Renal pelvis (tissue), 4 donors: ENCODE measurements around the gene PHTF2. TPM values are rescaled to one million over a fixed set of nuclear protein-coding genes. Genes with fewer than 3 reads are reported as not detected.

Experiments used
- DNase-seq: peaks from one replicate; pipeline ENCODE4 v3.0.0-alpha.2; 2013
- polyA plus RNA-seq, 3 donors: library from polyadenylated mRNA; unstranded; fragments of 120-200 nt; gene quantifications; one replicate each; pipeline ENCODE4 v1.2.1, GENCODE V29; 2013; ENCODE audit not compliant: insufficient read length in 3 of 3

Gene PHTF2
- polyA plus RNA-seq, 3 donors: 21.9 to 29.4 (median 27.6) TPM

- DNase-seq: no peak
These were observed 11.8 kb upstream of the PHTF2 start for GRCh38 chr7:77786741-77787140.

GRCh38 chr7:77788327-77788902, 10.2 kb upstream of the PHTF2 start:
- no peak for DNase-seq

GRCh38 chr7:77791336-77791735, 7.2 kb upstream of the PHTF2 start:
- DNase-seq: no peak

DNA sequence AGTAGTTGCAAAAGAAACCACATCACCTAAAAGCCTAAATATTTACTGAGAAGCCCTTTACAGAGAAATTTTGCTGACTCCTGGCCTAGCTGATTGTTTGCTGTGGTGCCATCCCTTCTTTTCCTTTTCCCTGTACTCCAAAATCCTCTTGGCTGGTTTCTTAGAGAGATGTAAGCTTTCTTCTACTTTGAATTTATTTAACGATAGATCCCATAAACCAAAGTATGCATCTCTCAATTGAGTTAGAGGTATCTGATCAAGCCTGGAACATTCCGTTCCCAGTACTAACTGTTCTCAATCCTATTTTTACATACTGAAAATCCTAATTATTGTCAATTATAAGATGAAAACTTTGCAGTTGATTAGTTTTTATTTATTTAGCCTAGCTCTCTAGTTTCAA, 6.6 kb upstream of the PHTF2 start:
- DNase-seq: no peak

- no peak for DNase-seq
These were observed 4.6 kb upstream of the PHTF2 start for GRCh38 chr7:77794000-77794399.

GRCh38 chr7:77796109-77796508, 2.5 kb upstream of the PHTF2 start:
- no peak for DNase-seq

- no peak for DNase-seq
These were observed 1.6 kb upstream of the PHTF2 start for GRCh38 chr7:77796960-77797359.

DNA sequence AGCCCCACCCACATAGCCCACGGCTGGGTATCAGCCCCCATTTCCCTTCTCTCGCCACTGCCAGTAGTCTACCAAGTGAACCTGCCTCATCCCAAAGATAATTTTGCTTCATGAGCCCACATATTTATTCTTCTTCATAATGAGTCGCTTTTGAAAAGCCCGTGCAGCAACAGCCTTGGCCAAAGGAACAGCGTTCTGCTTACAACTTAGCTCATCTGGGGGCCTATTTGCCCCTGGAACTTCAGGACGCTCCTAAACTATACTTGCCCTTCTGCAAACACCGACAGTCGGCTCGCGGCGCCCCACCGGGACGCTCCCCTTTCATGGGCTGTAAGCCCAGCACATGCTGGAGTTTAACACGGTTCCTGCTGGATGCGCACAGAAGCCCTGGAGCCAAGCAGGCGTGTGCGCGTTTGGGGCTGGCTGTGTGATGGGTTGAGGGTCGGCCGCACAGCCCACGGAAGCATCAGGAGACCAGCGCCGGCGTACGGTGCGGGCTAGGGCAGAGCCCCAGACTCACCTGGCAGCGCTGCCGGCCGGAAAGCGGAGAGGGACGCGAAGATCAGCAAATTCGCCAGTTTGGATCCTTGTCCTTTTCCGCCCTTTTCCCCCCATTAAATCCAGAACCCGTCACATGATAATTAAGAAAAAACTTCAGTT, 709 bp upstream of the PHTF2 start:
- no peak for DNase-seq

GRCh38 chr7:77799078-77799964, 748 bp downstream of the PHTF2 start:
- peak; percentile 49 for DNase-seq

- no peak for DNase-seq
These were observed 1.6 kb downstream of the PHTF2 start for GRCh38 chr7:77800158-77800557.

GRCh38 chr7:77800730-77801129, 2.2 kb downstream of the PHTF2 start:
- DNase-seq: no peak

- DNase-seq: no peak
These were observed 4.2 kb downstream of the PHTF2 start for GRCh38 chr7:77802557-77803405.

DNA sequence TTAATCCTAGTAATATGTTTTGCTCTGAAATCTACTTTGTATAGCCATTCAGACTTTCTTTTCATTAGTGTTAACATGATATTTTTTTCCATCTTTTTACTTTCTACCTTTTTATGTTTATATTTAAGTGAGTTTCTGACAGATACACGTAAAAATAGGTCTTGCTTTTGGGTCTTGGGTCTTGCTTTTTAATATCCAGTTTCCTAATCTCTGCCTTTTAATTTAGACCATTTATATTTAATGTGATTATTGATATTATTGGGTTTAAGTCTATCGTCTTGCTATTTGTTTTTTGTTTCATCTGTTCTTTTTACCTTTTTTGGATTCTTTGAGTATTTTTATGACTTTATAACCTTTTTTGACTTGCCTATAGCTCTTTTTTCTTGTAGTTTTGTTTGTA, 7.9 kb downstream of the PHTF2 start:
- DNase-seq: no peak

DNA sequence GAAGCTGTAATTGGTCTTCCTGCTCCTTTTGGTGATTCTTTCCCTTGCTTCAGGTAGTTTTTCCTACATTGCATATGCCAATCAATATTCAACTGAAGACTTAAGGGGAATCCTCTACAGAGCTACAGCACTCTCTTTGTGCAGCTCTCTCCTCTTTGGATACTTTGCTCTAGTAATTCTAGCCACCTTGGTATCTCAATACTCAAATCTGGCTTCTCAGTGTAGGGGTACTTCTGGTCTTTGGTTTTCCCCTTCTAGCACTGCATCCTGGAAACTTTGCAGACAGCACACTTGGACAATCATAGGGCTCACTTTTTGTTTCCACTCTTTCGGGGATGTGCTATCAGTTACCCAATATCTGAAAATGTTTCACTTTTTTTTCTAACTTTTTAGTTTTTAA, 9.9 kb downstream of the PHTF2 start:
- DNase-seq: no peak

- DNase-seq: no peak
These were observed 13.1 kb downstream of the PHTF2 start for GRCh38 chr7:77811516-77812289.

DNA sequence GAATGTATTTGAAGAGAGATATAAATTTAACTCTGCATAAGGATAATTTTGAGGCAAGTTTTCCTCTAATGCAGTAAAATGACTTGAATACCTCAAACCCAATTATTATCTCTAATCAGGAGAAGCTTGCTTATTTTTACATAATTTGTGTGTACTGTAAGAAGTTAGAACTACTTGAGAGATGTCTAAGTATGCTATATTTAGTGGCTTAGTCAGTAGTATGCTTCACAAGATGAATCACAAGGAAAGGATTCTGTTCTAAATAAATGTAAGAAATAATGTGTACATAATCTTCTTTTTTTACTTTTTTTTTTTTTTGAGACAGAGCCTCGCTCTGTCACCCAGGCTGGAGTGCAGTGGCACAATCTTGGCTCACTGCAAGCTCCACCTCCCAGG, 13.7 kb downstream of the PHTF2 start:
- DNase-seq: no peak

DNA sequence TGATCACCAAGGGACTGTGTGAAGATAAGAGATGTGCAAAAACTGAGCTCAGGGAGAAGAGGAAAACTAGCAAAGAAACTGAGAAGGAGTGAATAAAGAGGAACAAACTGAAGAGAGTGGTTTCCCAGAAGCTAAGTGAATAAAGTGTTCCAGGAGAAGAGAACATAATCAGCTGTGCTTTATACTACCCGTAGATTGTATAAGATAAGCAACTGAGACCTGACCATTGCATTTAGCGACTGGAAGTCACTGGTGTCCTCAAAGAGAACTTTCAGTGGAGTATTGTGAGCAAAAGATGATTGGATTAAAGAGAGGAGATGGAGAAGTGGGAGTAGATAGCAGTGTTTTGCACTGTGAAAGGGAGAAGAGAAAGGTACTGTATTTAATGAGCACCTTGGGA, 14.6 kb downstream of the PHTF2 start:
- DNase-seq: no peak

GRCh38 chr7:77819021-77819420, 20.4 kb downstream of the PHTF2 start:
- no peak for DNase-seq

DNA sequence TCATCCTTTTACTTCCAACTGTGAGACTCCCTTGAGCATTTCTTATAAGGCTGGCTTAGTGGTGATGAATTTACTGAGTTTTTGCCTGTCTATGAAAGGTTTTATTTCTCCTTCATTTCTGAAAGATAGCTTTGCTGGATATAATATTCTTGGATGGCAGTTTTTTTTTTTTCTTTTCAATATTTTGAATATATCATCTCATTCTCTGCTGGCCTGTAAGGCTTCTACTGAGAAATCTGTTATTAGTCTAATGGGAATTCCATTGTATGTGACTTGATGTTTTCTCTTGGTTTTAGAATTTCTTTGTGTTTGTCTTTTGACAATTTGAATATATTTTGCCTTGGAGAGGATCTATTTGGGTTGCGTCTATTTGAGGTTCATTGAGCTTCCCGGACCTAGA, 22.4 kb downstream of the PHTF2 start:
- DNase-seq: no peak

DNA sequence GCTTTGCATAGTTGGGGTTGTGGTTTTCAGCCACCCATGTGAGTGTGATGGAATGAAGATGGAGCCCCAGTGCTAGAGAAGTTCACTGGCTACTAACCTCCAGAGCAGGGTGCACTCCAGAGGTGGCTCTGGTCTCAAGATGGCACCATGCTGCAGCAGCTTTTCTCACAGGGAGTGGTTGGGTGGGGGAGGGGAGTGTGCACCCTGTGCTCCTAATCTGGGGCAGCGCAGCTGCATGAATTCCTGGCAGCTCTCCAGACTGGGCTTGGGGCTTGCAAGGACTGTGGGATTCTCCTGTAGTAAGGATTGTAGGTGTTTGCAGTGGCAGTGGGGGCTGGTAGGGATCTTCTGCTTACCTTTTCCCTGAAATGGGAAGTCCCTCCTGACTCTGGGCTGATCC, 23.7 kb downstream of the PHTF2 start:
- DNase-seq: no peak

DNA sequence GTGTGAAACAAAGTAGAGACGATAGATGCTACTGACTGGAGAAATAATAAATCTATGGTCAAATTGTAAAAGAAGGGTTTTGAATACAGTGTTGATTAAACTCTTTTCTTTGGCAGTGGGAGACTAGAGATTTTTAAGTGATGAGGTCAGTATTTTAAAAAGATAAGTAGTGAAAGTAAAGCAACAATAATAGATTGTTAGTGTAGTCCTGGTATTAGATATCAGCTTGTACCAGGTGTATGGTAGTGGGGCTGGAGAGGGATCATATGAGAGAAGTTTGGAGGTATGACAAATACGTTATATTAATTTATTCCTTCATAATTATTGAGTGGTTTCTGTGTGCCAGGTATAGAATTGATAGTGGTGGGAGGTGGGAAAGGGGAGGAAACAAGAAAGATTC, 25.2 kb downstream of the PHTF2 start:
- no peak for DNase-seq
